Fibroblast of villous mesenchyme (primary cell): Measurements from ENCODE around the gene ADAM15. TPM values are rescaled to one million over a fixed set of nuclear protein-coding genes. Genes with fewer than 3 reads are reported as not detected.

Experiments used
- DNase-seq: peaks from one replicate; pipeline ENCODE4 v3.0.0-alpha.2; 2010; ENCODE audit warnings: low read depth
- H3K4me3 ChIP-seq: 2 replicates; pipeline ENCODE4 v1.5.1; 2011; ENCODE audit warnings: low read depth, mild to moderate bottlenecking, low read length
- CTCF ChIP-seq: IDR thresholded peaks from 2 replicates; pipeline ENCODE4 v1.5.1; 2012; ENCODE audit warnings: low read depth, mild to moderate bottlenecking, low read length; ENCODE audit not compliant: insufficient read depth
- total RNA-seq: library from RNA; depleted of rRNA; stranded (reverse); fragments of >200 nt; gene quantifications from 2 replicates; pipeline ENCODE4 v1.2.3, GENCODE V29; 2012

Gene ADAM15
- total RNA-seq, 1 donor: 49.2 TPM

GRCh38 chr1:155012026-155012546 is 39.0 kb upstream of the ADAM15 start:
- no peak overlapping the region for H3K4me3 ChIP-seq
- peak; percentile 86 for DNase-seq
- no peak for TF ChIP-seq CTCF

- no peak for DNase-seq
- no peak overlapping the region for H3K4me3 ChIP-seq
- no peak for TF ChIP-seq CTCF
These were observed 38.1 kb upstream of the ADAM15 start for GRCh38 chr1:155012776-155013602.

DNA sequence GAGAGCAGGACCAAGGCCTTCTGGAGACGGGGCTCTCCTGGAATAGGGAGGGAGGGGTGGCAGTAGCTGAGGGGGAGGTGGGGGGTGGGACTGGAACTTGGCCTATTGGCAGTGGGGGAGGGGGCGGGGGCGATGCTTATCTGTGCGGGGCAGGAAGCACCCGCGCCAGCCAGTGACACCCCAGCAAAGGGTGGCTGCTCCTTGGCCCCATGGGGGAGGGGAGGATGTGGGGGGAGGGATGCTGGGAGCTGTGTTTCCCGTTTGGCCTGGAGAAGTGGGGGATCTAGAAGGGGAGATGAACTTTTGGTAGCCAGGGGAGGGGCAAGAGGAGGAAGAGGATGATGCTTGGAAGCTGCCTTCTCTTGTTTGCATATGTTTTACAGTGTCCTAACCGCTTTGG is 37.5 kb upstream of the ADAM15 start:
- TF ChIP-seq CTCF: no peak
- no peak overlapping the region for H3K4me3 ChIP-seq
- DNase-seq: no peak

GRCh38 chr1:155014709-155015508 is 36.2 kb upstream of the ADAM15 start:
- H3K4me3 ChIP-seq: no peak overlapping the region
- DNase-seq: no peak
- TF ChIP-seq CTCF: no peak

- DNase-seq: no peak
- no peak overlapping the region for H3K4me3 ChIP-seq
- TF ChIP-seq CTCF: no peak
These were observed 35.4 kb upstream of the ADAM15 start for GRCh38 chr1:155015527-155016230.

- DNase-seq: no peak
- TF ChIP-seq CTCF: no peak
- no peak overlapping the region for H3K4me3 ChIP-seq
These were observed 34.8 kb upstream of the ADAM15 start for GRCh38 chr1:155016231-155016831.
